K562 (cell line): ENCODE measurements around the gene TENT5A. TPM values are rescaled to one million over a fixed set of nuclear protein-coding genes. Genes with fewer than 3 reads are reported as not detected.

Experiments used
- ATAC-seq: fragments of 200-7000 bp; cut with Tn5 transposase; 3 replicates; pipeline ENCODE4 v1.9.1; 2020; ENCODE audit warnings: moderate library complexity
- BruUV-seq: library from RNA; stranded (reverse); fragments of 400-500 nt; replicated peaks from 2 replicates; lab custom pipeline; 2021; lab: Mats Ljungman, UMichigan
- CTCF ChIA-PET: fragments of 300-600 bp; formaldehyde crosslinking; extraction: SDS; loops from one replicate; lab custom pipeline; 2021; ENCODE audit warnings: low intra/inter-chr PET ratio; lab: Yijun Ruan, JAX
- POLR2A ChIA-PET: fragments of 300-600, 350-650 bp; sonication (Branson Sonifier 250); formaldehyde crosslinking; extraction: SDS; loops from one replicate; lab custom pipeline; 2021; ENCODE audit warnings: antibody characterized with exemption, inconsistent platforms; lab: Yijun Ruan, JAX
- DNase-seq, 4 experiments: peaks; one replicate each; pipeline versions ENCODE4 v3.0.0 to v3.0.0-alpha.2; 2011 to 2018; ENCODE audit warnings: low spot score in 3 of 4, mixed read lengths in 3 of 4; ENCODE audit errors: extremely low read depth in 1 of 4
- FAIRE-seq: peaks from 2 replicates; lab custom pipeline; 2011; peaks lifted over from hg19 to GRCh38; lab: Jason Lieb, UNC
- H2AFZ ChIP-seq: 2 replicates; pipeline ENCODE4 v1.6.0; 2011; ENCODE audit warnings: low read depth, low read length, control low read depth, inconsistent platforms
- H3K27ac ChIP-seq: fragments of 200-600 bp; 3 replicates; pipeline ENCODE4 v1.8.0; 2011; ENCODE audit warnings: low read depth, mild to moderate bottlenecking, control low read depth, inconsistent platforms, low read length, moderate library complexity, mixed read lengths; ENCODE audit errors: extremely low read depth
- H3K27me3 ChIP-seq, 2 experiments: fragments of 300-600 bp in 1 of 2; 2 replicates in 1 of 2; 3 replicates in 1 of 2; pipeline versions ENCODE4 v1.6.0 to v1.8.0; 2011; ENCODE audit warnings: inconsistent platforms in 2 of 2, low read length in 2 of 2, mild to moderate bottlenecking in 1 of 2, mixed read lengths in 1 of 2, moderate library complexity in 1 of 2; ENCODE audit not compliant: control insufficient read depth in 2 of 2, insufficient read depth in 2 of 2
- H3K36me3 ChIP-seq: fragments of 300-600 bp; 3 replicates; pipeline ENCODE4 v1.8.0; 2011; ENCODE audit warnings: mild to moderate bottlenecking, low read length, inconsistent platforms; ENCODE audit not compliant: control insufficient read depth, insufficient read depth
- H3K4me1 ChIP-seq, 2 experiments: fragments of 200-600 bp in 1 of 2; replicated peaks in 1 of 2; 2 replicates in 1 of 2; 3 replicates in 1 of 2; pipeline versions ENCODE4 v1.5.1 to v1.8.0; 2011; ENCODE audit warnings: inconsistent platforms in 2 of 2, low read length in 2 of 2, mild to moderate bottlenecking in 1 of 2, mixed read lengths in 1 of 2, moderate library complexity in 1 of 2; ENCODE audit not compliant: control insufficient read depth in 2 of 2, insufficient read depth in 2 of 2
- H3K4me2 ChIP-seq: 2 replicates; pipeline ENCODE4 v1.6.1; 2011; ENCODE audit warnings: low read length, control low read depth, inconsistent platforms, mixed read lengths; ENCODE audit not compliant: insufficient read depth
- H3K4me3 ChIP-seq: fragments of 200-600 bp; sonication (generic), shearing (Covaris generic); 2 replicates; pipeline ENCODE4 v1.5.1; 2016; ENCODE audit warnings: control low read depth, inconsistent platforms
- H3K79me2 ChIP-seq: fragments of 200-600 bp; 3 replicates; pipeline ENCODE4 v1.8.0; 2011; ENCODE audit warnings: low read length, inconsistent platforms; ENCODE audit not compliant: control insufficient read depth, insufficient read depth
- H3K9ac ChIP-seq, 2 experiments: 2 replicates each; pipeline versions ENCODE4 v1.6.0 to v1.6.1; 2011; ENCODE audit warnings: low read depth in 2 of 2, low read length in 2 of 2, control low read depth in 1 of 2, inconsistent platforms in 1 of 2, mild to moderate bottlenecking in 1 of 2, mixed read lengths in 1 of 2; ENCODE audit not compliant: insufficient read depth in 1 of 2
- H3K9me1 ChIP-seq: one replicate; pipeline ENCODE4 v1.6.0; 2011; ENCODE audit warnings: inconsistent platforms, mild to moderate bottlenecking, low read length, moderate library complexity; ENCODE audit not compliant: control insufficient read depth, insufficient read depth
- H3K9me3 ChIP-seq: replicated peaks from 2 replicates; pipeline ENCODE4 v1.5.1; 2011; ENCODE audit warnings: low read depth, low read length, inconsistent platforms; ENCODE audit not compliant: control insufficient read depth, insufficient read depth
- H4K20me1 ChIP-seq: replicated peaks from 2 replicates; pipeline ENCODE4 v1.6.1; 2011; ENCODE audit warnings: low read length, inconsistent platforms, mixed read lengths; ENCODE audit not compliant: control insufficient read depth, insufficient read depth
- EHMT2 ChIP-seq: fragments of 450-650 bp; IDR thresholded peaks from 2 replicates; pipeline ENCODE4 v1.6.1; 2018; ENCODE audit warnings: antibody characterized with exemption
- FOXP1 ChIP-seq: sonication (generic); formaldehyde crosslinking; IDR thresholded peaks from 2 replicates; pipeline ENCODE4 v1.8.0; 2022; ENCODE audit warnings: mild to moderate bottlenecking, missing genetic modification reagents
- GABPB2 ChIP-seq: fragments of 250-450 bp; sonication (Bioruptor Pico); conservative IDR thresholded peaks from 2 replicates; pipeline ENCODE4 v1.5.1; 2021; ENCODE audit warnings: mild to moderate bottlenecking
- KHSRP ChIP-seq: fragments of 450-650 bp; IDR thresholded peaks from 2 replicates; pipeline ENCODE4 v1.6.1; 2017
- NELFE ChIP-seq: IDR thresholded peaks from 2 replicates; pipeline ENCODE4 v1.6.1; 2011; ENCODE audit warnings: mild to moderate bottlenecking; ENCODE audit not compliant: insufficient read depth, insufficient read length
- NFIC ChIP-seq: fragments of 450-650 bp; IDR thresholded peaks from 2 replicates; pipeline ENCODE4 v1.6.1; 2017; ENCODE audit warnings: mild to moderate bottlenecking, inconsistent platforms
- PHTF2 ChIP-seq: fragments of 250-450 bp; sonication (Bioruptor Pico); IDR thresholded peaks from 2 replicates; pipeline ENCODE4 v1.5.0; 2021; ENCODE audit warnings: mild to moderate bottlenecking
- TOE1 ChIP-seq, 2 experiments: fragments of 450-650 bp in 1 of 2; sonication (generic) in 1 of 2; formaldehyde crosslinking in 1 of 2; IDR thresholded peaks; 2 replicates each; pipeline versions ENCODE4 v1.7.1 to v1.8.0; 2016 to 2022; ENCODE audit warnings: borderline replicate concordance in 2 of 2, mild to moderate bottlenecking in 2 of 2, antibody characterized with exemption in 1 of 2, inconsistent platforms in 1 of 2, low read depth in 1 of 2, missing genetic modification reagents in 1 of 2, moderate library complexity in 1 of 2
- XRCC3 ChIP-seq: fragments of 450-650 bp; IDR thresholded peaks from 2 replicates; pipeline ENCODE4 v1.6.1; 2017; ENCODE audit warnings: mild to moderate bottlenecking, moderate library complexity
- ZBED1 ChIP-seq: IDR thresholded peaks from 2 replicates; pipeline ENCODE4 v1.6.1; 2014
- ZNF121 ChIP-seq: sonication (generic); formaldehyde crosslinking; conservative IDR thresholded peaks from 2 replicates; pipeline ENCODE4 v1.8.0; 2022; ENCODE audit warnings: missing genetic modification reagents
- ZNF133 ChIP-seq: fragments of 250-450 bp; sonication (Bioruptor Pico); IDR thresholded peaks from 2 replicates; pipeline ENCODE4 v1.4.0; 2020; ENCODE audit warnings: mild to moderate bottlenecking
- WGBS: fragments of 100-300 bp; shearing (Covaris generic); methylation state at CpG from one replicate; pipeline ENCODE4 v1.1.6; 2016; ENCODE audit warnings: low coverage, mixed read lengths; ENCODE audit not compliant: insufficient coverage; ENCODE audit errors: missing lambda C conversion rate; 5-methylcytosine and 5-hydroxymethylcytosine counted together
- in situ Hi-C: fragments of 300-500 bp; cut with MboI; formaldehyde crosslinking; loops from 4 replicates; pipeline ENCODE4 v1.15.0; 2018; ENCODE audit warnings: inconsistent platforms, mixed read lengths
- intact Hi-C: fragments of 100-400 bp; cut with micrococcal nuclease; formaldehyde crosslinking; loops from 2 replicates; pipeline ENCODE4 v1.14.2; 2022
- polyA plus RNA-seq, 8 experiments: library from polyadenylated mRNA; depleted of rRNA in 4 of 8; stranded (reverse) in 5 of 8; unstranded in 3 of 8; fragments of >200 nt; fragmentation: Nextera tagmentation in 2 of 8; fragmentation: Illumina TruSeq in 1 of 8; extraction: Ambion mirVana in 2 of 8; extraction: Trizol in 1 of 8; gene quantifications; 2 replicates each; pipeline versions ENCODE4 v1.2.1 to v1.2.3, GENCODE V29; 2011 to 2014; ENCODE audit warnings: inconsistent platforms in 1 of 8, missing spikeins in 1 of 8
- total RNA-seq, 7 experiments: library from RNA; depleted of rRNA in 6 of 7; stranded (reverse); fragments of >200 nt in 6 of 7; fragmentation: Illumina TruSeq in 2 of 7; extraction: Trizol in 2 of 7; gene quantifications; 2 replicates each; pipeline versions ENCODE4 v1.2.1 to v1.2.3, GENCODE V29; 2011 to 2021; ENCODE audit warnings: low replicate concordance in 1 of 7
- TF ChIP-seq, protein P1 (sequence below): fragments of 200-800 bp; sonication (Bioruptor generic); IDR thresholded peaks from 2 replicates; pipeline ENCODE4 v1.6.1; 2017; ENCODE audit warnings: missing genetic modification characterization, missing compliant biosample characterization
- TF ChIP-seq, protein P2 (sequence below): fragments of 250-450 bp; sonication (Bioruptor Pico); IDR thresholded peaks from 2 replicates; pipeline ENCODE4 v1.8.0; 2021; ENCODE audit warnings: moderate library complexity, mild to moderate bottlenecking, inconsistent platforms
- TF ChIP-seq, protein P3 (sequence below): fragments of 200-400 bp; formaldehyde crosslinking; IDR thresholded peaks from 2 replicates; pipeline ENCODE4 v1.6.1; 2017; ENCODE audit warnings: mild to moderate bottlenecking, low read depth, low read length, moderate library complexity
- TF ChIP-seq, protein P4 (sequence below): sonication (generic); IDR thresholded peaks from 2 replicates; pipeline ENCODE4 v1.6.1; 2016

Gene TENT5A
- total and polyA plus RNA-seq, 9 of the 15 experiments (the other 6 are each of a cell fraction or from before 2014, with no cell fraction given) = 0.77 to 2.3 (median 1.3) TPM

DNA sequence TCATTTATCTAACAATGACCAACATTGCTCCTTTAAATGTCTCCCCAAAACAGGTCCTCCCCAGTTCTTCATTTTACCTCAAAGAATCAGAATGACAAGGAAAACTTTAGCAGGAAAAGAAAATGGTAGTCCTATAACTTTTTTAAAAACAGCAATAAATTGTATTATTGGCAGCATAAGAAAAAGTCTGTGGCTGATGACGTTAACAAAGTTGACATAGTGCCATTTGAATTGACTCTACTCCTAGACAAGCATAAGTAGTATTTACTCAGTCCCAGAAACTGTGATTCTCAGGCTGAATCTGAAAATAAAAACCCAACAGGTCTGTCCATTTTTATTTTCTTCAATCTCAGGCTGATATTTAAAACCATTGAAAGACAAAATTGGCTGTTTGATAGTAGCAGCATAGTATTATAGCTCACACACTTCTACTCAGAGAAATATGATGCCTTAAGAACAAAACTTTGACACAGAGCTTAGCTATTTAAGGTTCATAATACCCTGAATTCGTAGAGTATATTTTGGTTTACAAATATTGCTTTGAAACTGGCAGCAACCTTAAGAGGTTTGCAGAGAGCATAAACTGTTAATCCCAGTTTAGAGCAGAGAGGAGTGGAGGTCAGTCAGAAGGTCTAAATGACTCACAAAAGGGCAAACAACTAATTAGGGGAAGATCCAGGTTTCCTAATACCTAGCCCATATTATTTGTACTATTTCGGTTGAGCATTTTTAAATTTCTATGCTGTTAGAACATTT lies 35.0 kb upstream of the TENT5A start (continued):
- TF ChIP-seq TOE1 (IDR thresholded peaks at IDR 0.05; ENCODE audit: borderline replicate concordance) = no peak
- no peak for TF ChIP-seq TOE1 (CRISPR knock-in tag; IDR thresholded peaks at IDR 0.05; ENCODE audit: borderline replicate concordance, low read depth)
- no peak for TF ChIP-seq ZNF133 (CRISPR knock-in tag)
- TF ChIP-seq NFIC = no peak
- TF ChIP-seq, protein P1, sequence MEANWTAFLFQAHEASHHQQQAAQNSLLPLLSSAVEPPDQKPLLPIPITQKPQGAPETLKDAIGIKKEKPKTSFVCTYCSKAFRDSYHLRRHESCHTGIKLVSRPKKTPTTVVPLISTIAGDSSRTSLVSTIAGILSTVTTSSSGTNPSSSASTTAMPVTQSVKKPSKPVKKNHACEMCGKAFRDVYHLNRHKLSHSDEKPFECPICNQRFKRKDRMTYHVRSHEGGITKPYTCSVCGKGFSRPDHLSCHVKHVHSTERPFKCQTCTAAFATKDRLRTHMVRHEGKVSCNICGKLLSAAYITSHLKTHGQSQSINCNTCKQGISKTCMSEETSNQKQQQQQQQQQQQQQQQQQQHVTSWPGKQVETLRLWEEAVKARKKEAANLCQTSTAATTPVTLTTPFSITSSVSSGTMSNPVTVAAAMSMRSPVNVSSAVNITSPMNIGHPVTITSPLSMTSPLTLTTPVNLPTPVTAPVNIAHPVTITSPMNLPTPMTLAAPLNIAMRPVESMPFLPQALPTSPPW (CRISPR knock-in tag) = no peak
- TF ChIP-seq ZNF121 (CRISPR knock-in tag) = no peak
- no peak for TF ChIP-seq FOXP1 (CRISPR knock-in tag)
- TF ChIP-seq GABPB2 (CRISPR knock-in tag) = no peak
- TF ChIP-seq NELFE = no peak

DNA sequence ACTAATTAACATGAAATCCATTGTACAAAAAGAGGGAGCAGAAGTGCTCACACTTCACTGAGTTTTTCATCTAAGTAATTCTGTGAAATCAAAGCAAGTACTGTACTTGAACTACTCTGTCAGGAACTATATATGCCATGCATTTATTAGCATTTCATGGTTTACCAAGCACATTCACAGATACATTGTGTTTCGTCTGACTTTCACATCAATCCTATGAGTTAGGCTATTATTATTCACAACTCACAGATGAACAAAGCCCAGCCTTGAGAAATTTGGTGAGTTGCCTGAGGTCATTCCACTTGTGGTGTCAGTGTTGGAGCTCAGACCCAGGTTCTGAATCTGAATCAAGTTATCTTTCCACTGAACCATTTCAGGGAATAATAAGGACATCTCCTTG lies 33.7 kb upstream of the TENT5A start:
- no peaks in the 10 kb centered on the region for H3K79me2 ChIP-seq
- no peaks in the 10 kb centered on the region for H3K27me3 ChIP-seq
- CTCF ChIA-PET = no interaction called here
- FAIRE-seq = no peak
- ATAC-seq = no peak
- no peak overlapping the region for H2AFZ ChIP-seq
- no peak overlapping the region for H3K9ac ChIP-seq
- H4K20me1 ChIP-seq = no peaks in the 10 kb centered on the region
- in situ Hi-C loops = no loop called here
- WGBS = 0% methylated on average over 1 of the region's 1 CpG
- H3K4me2 ChIP-seq = no peak overlapping the region
- DNase-seq = no peak
- no TSS peak for BruUV-seq
- no peak overlapping the region for H3K4me3 ChIP-seq
- H3K4me1 ChIP-seq = no peaks in the 10 kb centered on the region
- H3K9me3 ChIP-seq = no peaks in the 10 kb centered on the region
- POLR2A ChIA-PET = no interaction called here
- intact Hi-C loops = no loop called here
- H3K27ac ChIP-seq = no peak overlapping the region
- H3K9me1 ChIP-seq = no peaks in the 10 kb centered on the region
- H3K36me3 ChIP-seq = no peaks in the 10 kb centered on the region
- no peak for TF ChIP-seq EHMT2
- no peak for TF ChIP-seq PHTF2 (CRISPR knock-in tag)
- TF ChIP-seq, protein P2, sequence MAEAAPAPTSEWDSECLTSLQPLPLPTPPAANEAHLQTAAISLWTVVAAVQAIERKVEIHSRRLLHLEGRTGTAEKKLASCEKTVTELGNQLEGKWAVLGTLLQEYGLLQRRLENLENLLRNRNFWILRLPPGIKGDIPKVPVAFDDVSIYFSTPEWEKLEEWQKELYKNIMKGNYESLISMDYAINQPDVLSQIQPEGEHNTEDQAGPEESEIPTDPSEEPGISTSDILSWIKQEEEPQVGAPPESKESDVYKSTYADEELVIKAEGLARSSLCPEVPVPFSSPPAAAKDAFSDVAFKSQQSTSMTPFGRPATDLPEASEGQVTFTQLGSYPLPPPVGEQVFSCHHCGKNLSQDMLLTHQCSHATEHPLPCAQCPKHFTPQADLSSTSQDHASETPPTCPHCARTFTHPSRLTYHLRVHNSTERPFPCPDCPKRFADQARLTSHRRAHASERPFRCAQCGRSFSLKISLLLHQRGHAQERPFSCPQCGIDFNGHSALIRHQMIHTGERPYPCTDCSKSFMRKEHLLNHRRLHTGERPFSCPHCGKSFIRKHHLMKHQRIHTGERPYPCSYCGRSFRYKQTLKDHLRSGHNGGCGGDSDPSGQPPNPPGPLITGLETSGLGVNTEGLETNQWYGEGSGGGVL (CRISPR knock-in tag) = no peak
- TF ChIP-seq, protein P3, sequence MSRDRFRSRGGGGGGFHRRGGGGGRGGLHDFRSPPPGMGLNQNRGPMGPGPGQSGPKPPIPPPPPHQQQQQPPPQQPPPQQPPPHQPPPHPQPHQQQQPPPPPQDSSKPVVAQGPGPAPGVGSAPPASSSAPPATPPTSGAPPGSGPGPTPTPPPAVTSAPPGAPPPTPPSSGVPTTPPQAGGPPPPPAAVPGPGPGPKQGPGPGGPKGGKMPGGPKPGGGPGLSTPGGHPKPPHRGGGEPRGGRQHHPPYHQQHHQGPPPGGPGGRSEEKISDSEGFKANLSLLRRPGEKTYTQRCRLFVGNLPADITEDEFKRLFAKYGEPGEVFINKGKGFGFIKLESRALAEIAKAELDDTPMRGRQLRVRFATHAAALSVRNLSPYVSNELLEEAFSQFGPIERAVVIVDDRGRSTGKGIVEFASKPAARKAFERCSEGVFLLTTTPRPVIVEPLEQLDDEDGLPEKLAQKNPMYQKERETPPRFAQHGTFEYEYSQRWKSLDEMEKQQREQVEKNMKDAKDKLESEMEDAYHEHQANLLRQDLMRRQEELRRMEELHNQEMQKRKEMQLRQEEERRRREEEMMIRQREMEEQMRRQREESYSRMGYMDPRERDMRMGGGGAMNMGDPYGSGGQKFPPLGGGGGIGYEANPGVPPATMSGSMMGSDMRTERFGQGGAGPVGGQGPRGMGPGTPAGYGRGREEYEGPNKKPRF = no peak
- TF ChIP-seq XRCC3 = no peak
- TF ChIP-seq, protein P4, sequence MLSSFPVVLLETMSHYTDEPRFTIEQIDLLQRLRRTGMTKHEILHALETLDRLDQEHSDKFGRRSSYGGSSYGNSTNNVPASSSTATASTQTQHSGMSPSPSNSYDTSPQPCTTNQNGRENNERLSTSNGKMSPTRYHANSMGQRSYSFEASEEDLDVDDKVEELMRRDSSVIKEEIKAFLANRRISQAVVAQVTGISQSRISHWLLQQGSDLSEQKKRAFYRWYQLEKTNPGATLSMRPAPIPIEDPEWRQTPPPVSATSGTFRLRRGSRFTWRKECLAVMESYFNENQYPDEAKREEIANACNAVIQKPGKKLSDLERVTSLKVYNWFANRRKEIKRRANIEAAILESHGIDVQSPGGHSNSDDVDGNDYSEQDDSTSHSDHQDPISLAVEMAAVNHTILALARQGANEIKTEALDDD = no peak
- no peak for TF ChIP-seq ZBED1
- no peak for TF ChIP-seq KHSRP
